ENCODE results near the gene CNTN6.

Gene CNTN6

GRCh38 chr3:1318296-1319005, 225.6 kb downstream of the CNTN6 start:
- TF ChIP-seq CTCF (IDR thresholded peaks at IDR 0.05; ENCODE audit: extremely low read depth, insufficient read depth, missing control alignments), result no peak
- no peak for DNase-seq (ENCODE audit: low spot score)
- in situ Hi-C loops (cut with MboI; ENCODE audit: low pct_unique_long_range_greater_than_20kb, low sequenced_read_pairs, unreplicated experiment), result no loop called here

GRCh38 chr3:1326546-1326945, 233.7 kb downstream of the CNTN6 start:
- in situ Hi-C loops (cut with MboI; ENCODE audit: low pct_unique_long_range_greater_than_20kb, low sequenced_read_pairs, unreplicated experiment), result no loop called here
- no peak for DNase-seq (ENCODE audit: low spot score)
- TF ChIP-seq CTCF (IDR thresholded peaks at IDR 0.05; ENCODE audit: extremely low read depth, insufficient read depth, missing control alignments), result no peak

GRCh38 chr3:1330107-1330506, 237.3 kb downstream of the CNTN6 start:
- no peak for TF ChIP-seq CTCF (IDR thresholded peaks at IDR 0.05; ENCODE audit: extremely low read depth, insufficient read depth, missing control alignments)
- in situ Hi-C loops (cut with MboI; ENCODE audit: low pct_unique_long_range_greater_than_20kb, low sequenced_read_pairs, unreplicated experiment), result no loop called here
- no peak for DNase-seq (ENCODE audit: low spot score)

- no peak for TF ChIP-seq CTCF (IDR thresholded peaks at IDR 0.05; ENCODE audit: extremely low read depth, insufficient read depth, missing control alignments)
- no peak for DNase-seq (ENCODE audit: low spot score)
- in situ Hi-C loops (cut with MboI; ENCODE audit: low pct_unique_long_range_greater_than_20kb, low sequenced_read_pairs, unreplicated experiment), result no loop called here
Observed at GRCh38 chr3:1346386-1346785, 253.6 kb downstream of the CNTN6 start.

- no peak for DNase-seq (ENCODE audit: low spot score)
- in situ Hi-C loops (cut with MboI; ENCODE audit: low pct_unique_long_range_greater_than_20kb, low sequenced_read_pairs, unreplicated experiment), result no loop called here
- no peak for TF ChIP-seq CTCF (IDR thresholded peaks at IDR 0.05; ENCODE audit: extremely low read depth, insufficient read depth, missing control alignments)
Observed at GRCh38 chr3:1348547-1348946, 255.7 kb downstream of the CNTN6 start.

GRCh38 chr3:1350885-1351284, 258.1 kb downstream of the CNTN6 start:
- TF ChIP-seq CTCF (IDR thresholded peaks at IDR 0.05; ENCODE audit: extremely low read depth, insufficient read depth, missing control alignments), result no peak
- no peak for DNase-seq (ENCODE audit: low spot score)
- in situ Hi-C loops (cut with MboI; ENCODE audit: low pct_unique_long_range_greater_than_20kb, low sequenced_read_pairs, unreplicated experiment), result no loop called here
